ENCODE data around the gene ZNF789. TPM values are rescaled to one million over a fixed set of nuclear protein-coding genes. Genes with fewer than 3 reads are reported as not detected.
A peak's percentile ranks its signal among the peaks of the same experiment; 100 is the strongest.

The ZNF789 gene
- total and polyA plus RNA-seq, 2 of the 13 experiments (the other 11 are each of a cell fraction or from before 2014, with no cell fraction given): 19.8 to 25.1 TPM

DNA sequence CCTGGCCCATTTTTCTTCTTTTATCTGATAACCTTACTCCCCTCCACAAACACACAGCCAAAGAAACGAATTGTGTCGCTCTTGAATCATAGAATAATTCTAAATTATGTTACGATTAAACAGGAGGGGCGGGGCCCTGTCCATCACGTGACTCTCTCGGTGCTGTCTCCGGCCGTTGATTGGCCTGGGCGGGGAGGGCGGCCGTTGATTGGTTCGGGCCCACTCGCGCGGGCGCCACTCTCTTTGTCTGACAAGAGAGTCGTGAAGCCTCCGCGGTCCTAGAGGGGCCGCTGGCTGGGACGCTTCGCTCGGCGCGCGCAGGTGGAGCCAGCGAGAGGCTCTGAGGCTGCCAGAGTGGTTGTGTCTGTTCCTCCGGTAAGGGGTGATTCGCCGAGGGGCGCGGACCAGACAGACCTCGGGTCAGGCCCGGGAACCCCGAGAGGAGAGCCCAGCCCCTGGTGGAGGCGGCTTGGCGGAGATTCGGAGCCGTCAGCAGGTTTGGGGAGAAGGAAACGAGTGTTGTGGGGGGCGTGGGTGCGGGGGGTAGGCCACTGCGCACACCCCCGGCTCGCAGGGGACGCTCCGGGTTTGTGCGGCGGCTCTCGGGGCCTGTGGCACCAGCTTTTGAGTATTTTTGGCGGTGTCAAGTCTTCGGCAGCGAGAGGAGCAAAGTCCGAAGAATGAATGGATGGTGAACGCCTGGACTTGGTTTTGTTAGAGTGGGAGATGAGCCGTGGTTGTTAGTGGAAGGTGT lies at the start of gene ZNF789 (continued):
- TF ChIP-seq ZNF496 (CRISPR knock-in tag; IDR thresholded peaks at IDR 0.05; ENCODE audit: insufficient replicate concordance) (no peak), ZNF616 (CRISPR knock-in tag; IDR thresholded peaks at IDR 0.05; ENCODE audit: low read depth) (no peak), ZNF143 (CRISPR knock-in tag; IDR thresholded peaks at IDR 0.05) (no peak; the same call in 1 of the 2 replicates), ZNF850 (CRISPR knock-in tag; conservative IDR thresholded peaks at IDR 0.05) (no peak), ZMYM4 (CRISPR knock-in tag; IDR thresholded peaks at IDR 0.05) (peak; percentile 81), CEBPG (CRISPR knock-in tag; IDR thresholded peaks at IDR 0.05) (no peak), KMT2B (CRISPR knock-in tag; IDR thresholded peaks at IDR 0.05) (peak; percentile 82), ZNF709 (CRISPR knock-in tag; IDR thresholded peaks at IDR 0.05) (peak; percentile 74; the same call in 1 of the 2 replicates), ZNF605 (CRISPR knock-in tag; IDR thresholded peaks at IDR 0.05) (peak; percentile 55; the same call in 1 of the 2 replicates), NRL (CRISPR knock-in tag; IDR thresholded peaks at IDR 0.05; ENCODE audit: borderline replicate concordance) (peak; percentile 85; the same call in 1 of the 2 replicates), NKX3-1 (CRISPR knock-in tag; IDR thresholded peaks at IDR 0.05) (no peak), ZNF563 (CRISPR knock-in tag; IDR thresholded peaks at IDR 0.05) (peak; percentile 28; the same call in 1 of the 2 replicates), HNRNPLL (IDR thresholded peaks at IDR 0.05; ENCODE audit: low read depth, low read length, poor library complexity, severe bottlenecking) (peak; percentile 57), ZFP1 (CRISPR knock-in tag; IDR thresholded peaks at IDR 0.05) (no peak), ZNF567 (CRISPR knock-in tag; IDR thresholded peaks at IDR 0.05; ENCODE audit: borderline replicate concordance) (no peak), IKZF4 (CRISPR knock-in tag; IDR thresholded peaks at IDR 0.05; ENCODE audit: borderline replicate concordance, low read depth, not compliant biosample characterization) (no peak), NCOA1 (CRISPR knock-in tag; IDR thresholded peaks at IDR 0.05) (peak; percentile 70; the same call in 1 of the 2 replicates), ISX (CRISPR knock-in tag; conservative IDR thresholded peaks at IDR 0.05) (no peak), ZNF782 (CRISPR knock-in tag; IDR thresholded peaks at IDR 0.05; ENCODE audit: borderline replicate concordance) (0 out of 2 replicates have a peak, but pooled peaks have one; percentile 59), FOXK1 (CRISPR knock-in tag; IDR thresholded peaks at IDR 0.05; ENCODE audit: borderline replicate concordance, low read depth) (0 out of 2 replicates have a peak, but pooled peaks have one; percentile 27), PHF21A (CRISPR knock-in tag; IDR thresholded peaks at IDR 0.05) (peak; percentile 81), TRIM24 (CRISPR knock-in tag; IDR thresholded peaks at IDR 0.05) (no peak)
- TF ChIP-seq, protein P1, sequence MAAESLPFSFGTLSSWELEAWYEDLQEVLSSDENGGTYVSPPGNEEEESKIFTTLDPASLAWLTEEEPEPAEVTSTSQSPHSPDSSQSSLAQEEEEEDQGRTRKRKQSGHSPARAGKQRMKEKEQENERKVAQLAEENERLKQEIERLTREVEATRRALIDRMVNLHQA (CRISPR knock-in tag; IDR thresholded peaks at IDR 0.05): no peak
- TF ChIP-seq, protein P2, sequence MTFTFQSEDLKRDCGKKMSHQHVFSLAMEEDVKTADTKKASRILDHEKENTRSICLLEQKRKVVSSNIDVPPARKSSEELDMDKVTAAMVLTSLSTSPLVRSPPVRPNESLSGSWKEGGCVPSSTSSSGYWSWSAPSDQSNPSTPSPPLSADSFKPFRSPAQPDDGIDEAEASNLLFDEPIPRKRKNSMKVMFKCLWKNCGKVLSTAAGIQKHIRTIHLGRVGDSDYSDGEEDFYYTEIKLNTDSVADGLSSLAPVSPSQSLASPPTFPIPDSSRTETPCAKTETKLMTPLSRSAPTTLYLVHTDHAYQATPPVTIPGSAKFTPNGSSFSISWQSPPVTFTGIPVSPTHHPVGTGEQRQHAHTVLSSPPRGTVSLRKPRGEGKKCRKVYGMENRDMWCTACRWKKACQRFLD (CRISPR knock-in tag; IDR thresholded peaks at IDR 0.05; ENCODE audit: borderline replicate concordance): no peak
- TF ChIP-seq, protein P3, sequence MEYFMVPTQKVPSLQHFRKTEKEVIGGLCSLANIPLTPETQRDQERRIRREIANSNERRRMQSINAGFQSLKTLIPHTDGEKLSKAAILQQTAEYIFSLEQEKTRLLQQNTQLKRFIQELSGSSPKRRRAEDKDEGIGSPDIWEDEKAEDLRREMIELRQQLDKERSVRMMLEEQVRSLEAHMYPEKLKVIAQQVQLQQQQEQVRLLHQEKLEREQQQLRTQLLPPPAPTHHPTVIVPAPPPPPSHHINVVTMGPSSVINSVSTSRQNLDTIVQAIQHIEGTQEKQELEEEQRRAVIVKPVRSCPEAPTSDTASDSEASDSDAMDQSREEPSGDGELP (IDR thresholded peaks at IDR 0.05; ENCODE audit: borderline replicate concordance, low read depth): peak; percentile 21; the same call in 1 of the 2 replicates
- TF ChIP-seq, protein P4, sequence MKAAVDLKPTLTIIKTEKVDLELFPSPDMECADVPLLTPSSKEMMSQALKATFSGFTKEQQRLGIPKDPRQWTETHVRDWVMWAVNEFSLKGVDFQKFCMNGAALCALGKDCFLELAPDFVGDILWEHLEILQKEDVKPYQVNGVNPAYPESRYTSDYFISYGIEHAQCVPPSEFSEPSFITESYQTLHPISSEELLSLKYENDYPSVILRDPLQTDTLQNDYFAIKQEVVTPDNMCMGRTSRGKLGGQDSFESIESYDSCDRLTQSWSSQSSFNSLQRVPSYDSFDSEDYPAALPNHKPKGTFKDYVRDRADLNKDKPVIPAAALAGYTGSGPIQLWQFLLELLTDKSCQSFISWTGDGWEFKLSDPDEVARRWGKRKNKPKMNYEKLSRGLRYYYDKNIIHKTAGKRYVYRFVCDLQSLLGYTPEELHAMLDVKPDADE (CRISPR knock-in tag; IDR thresholded peaks at IDR 0.05): no peak

Data from HepG2 (cell line).